Mesendoderm (in vitro differentiated cells): Measurements from ENCODE around the gene GALNTL6.

ENCODE experiments used
- DNase-seq: peaks from one replicate; pipeline ENCODE4 v3.0.0; 2013
- H2AK5ac ChIP-seq: 2 replicates; pipeline ENCODE4 v1.6.1; 2013; ENCODE audit warnings: low read length, inconsistent platforms
- H2BK120ac ChIP-seq: 2 replicates; pipeline ENCODE4 v1.6.1; 2013; ENCODE audit warnings: low read depth, mild to moderate bottlenecking, low read length, moderate library complexity, mixed read lengths
- H2BK15ac ChIP-seq: replicated peaks from 2 replicates; pipeline ENCODE4 v1.6.1; 2013; ENCODE audit warnings: low read depth, mild to moderate bottlenecking, moderate library complexity
- H2BK5ac ChIP-seq: 2 replicates; pipeline ENCODE4 v1.6.1; 2013; ENCODE audit warnings: low read length, inconsistent platforms
- H3K18ac ChIP-seq: 2 replicates; pipeline ENCODE4 v1.6.1; 2013; ENCODE audit warnings: mild to moderate bottlenecking, low read length, mixed read lengths
- H3K23ac ChIP-seq: one replicate; pipeline ENCODE4 v1.6.1; 2013; ENCODE audit warnings: low read length
- H3K27ac ChIP-seq: 2 replicates; pipeline ENCODE4 v1.5.1; 2013; ENCODE audit warnings: low read depth, mild to moderate bottlenecking, inconsistent platforms, low read length, moderate library complexity
- H3K27me3 ChIP-seq: 2 replicates; pipeline ENCODE4 v1.6.1; 2013; ENCODE audit warnings: low read length, control low read depth, mild to moderate bottlenecking, inconsistent platforms; ENCODE audit not compliant: insufficient read depth, poor library complexity
- H3K36me3 ChIP-seq: 2 replicates; pipeline ENCODE4 v1.6.1; 2013; ENCODE audit warnings: low read length, inconsistent platforms; ENCODE audit not compliant: control insufficient read depth, insufficient read depth
- H3K4ac ChIP-seq: one replicate; pipeline ENCODE4 v1.6.1; 2013; ENCODE audit warnings: low read depth, mild to moderate bottlenecking, low read length, moderate library complexity
- H3K4me1 ChIP-seq: 2 replicates; pipeline ENCODE4 v1.6.1; 2013; ENCODE audit warnings: low read depth, low read length, inconsistent platforms; ENCODE audit not compliant: control insufficient read depth
- H3K4me2 ChIP-seq: 2 replicates; pipeline ENCODE4 v1.6.1; 2013; ENCODE audit warnings: low read length
- H3K4me3 ChIP-seq: 2 replicates; pipeline ENCODE4 v1.5.1; 2013; ENCODE audit warnings: mild to moderate bottlenecking, low read length
- H3K56ac ChIP-seq: one replicate; pipeline ENCODE4 v1.6.1; 2013; ENCODE audit warnings: low read length
- H3K79me1 ChIP-seq: 2 replicates; pipeline ENCODE4 v1.6.1; 2013; ENCODE audit warnings: low read length, inconsistent platforms
- H3K79me2 ChIP-seq: 2 replicates; pipeline ENCODE4 v1.6.1; 2013; ENCODE audit warnings: mild to moderate bottlenecking, low read length; ENCODE audit not compliant: control insufficient read depth, insufficient read depth
- H3K9ac ChIP-seq: 2 replicates; pipeline ENCODE4 v1.6.1; 2013; ENCODE audit warnings: low read length, inconsistent platforms
- H4K5ac ChIP-seq: one replicate; pipeline ENCODE4 v1.6.1; 2013; ENCODE audit warnings: low read length
- H4K8ac ChIP-seq: one replicate; pipeline ENCODE4 v1.6.1; 2013; ENCODE audit warnings: low read depth, mild to moderate bottlenecking, control low read depth, low read length, moderate library complexity
- WGBS: extraction: QIAGEN DNeasy Blood & Tissue Kit; methylation state at CpG from one replicate; pipeline ENCODE4 v1.1.7; 2013; ENCODE audit warnings: low lambda C conversion rate, missing lambda C conversion rate; ENCODE audit not compliant: insufficient coverage; ENCODE audit errors: extremely low coverage; 5-methylcytosine and 5-hydroxymethylcytosine counted together

GALNTL6 gene

DNA sequence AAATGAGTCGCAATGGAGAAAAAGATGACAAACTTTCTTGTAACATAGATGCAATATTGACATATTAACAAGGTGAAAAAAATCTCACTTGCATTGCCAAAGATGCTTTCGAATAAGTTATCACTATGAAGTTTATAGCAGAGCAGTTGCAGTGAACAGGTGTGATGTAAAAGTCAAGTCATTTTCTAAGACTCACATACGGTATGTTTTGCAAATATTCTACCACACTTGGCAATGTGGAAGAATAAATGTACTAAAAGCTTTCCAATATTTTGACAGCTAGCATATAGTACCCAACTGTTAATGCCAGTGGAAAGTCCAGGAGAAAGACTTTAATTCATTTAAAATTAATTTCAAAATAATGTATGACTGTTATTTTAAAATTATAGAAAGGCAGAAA is 76.5 kb downstream of the GALNTL6 start:
- Histone ChIP-seq H3K9ac (no peak overlapping the region), H2AK5ac (no peak overlapping the region), H3K4me1 (no peaks in the 10 kb centered on the region), H3K79me1 (no peaks in the 10 kb centered on the region), H3K4me3 (no peak overlapping the region), H3K27ac (no peak overlapping the region), H4K5ac (no peak overlapping the region), H3K27me3 (no peaks in the 10 kb centered on the region), H2BK5ac (no peak overlapping the region), H3K23ac (no peak overlapping the region), H3K56ac (no peak overlapping the region), H3K79me2 (no peaks in the 10 kb centered on the region), H3K36me3 (no peaks in the 10 kb centered on the region), H2BK120ac (no peak overlapping the region), H3K18ac (no peak overlapping the region), H2BK15ac (no peak overlapping the region), H4K8ac (no peak overlapping the region), H3K4me2 (no peak overlapping the region), H3K4ac (no peak overlapping the region)
- DNase-seq = no peak
- WGBS = no CpG with 5 or more reads among the region's 3 CpGs

GRCh38 chr4:171891038-171891437 is 77.8 kb downstream of the GALNTL6 start:
- no peaks in the 10 kb centered on the region for H3K79me1 ChIP-seq
- H3K4ac ChIP-seq = no peak overlapping the region
- H3K27ac ChIP-seq = no peak overlapping the region
- no peaks in the 10 kb centered on the region for H3K79me2 ChIP-seq
- H4K8ac ChIP-seq = no peak overlapping the region
- no peak overlapping the region for H2BK5ac ChIP-seq
- H3K4me2 ChIP-seq = no peak overlapping the region
- H3K23ac ChIP-seq = no peak overlapping the region
- H2BK15ac ChIP-seq = no peak overlapping the region
- no peak overlapping the region for H3K4me3 ChIP-seq
- no peak overlapping the region for H2BK120ac ChIP-seq
- H3K9ac ChIP-seq = no peak overlapping the region
- H3K56ac ChIP-seq = no peak overlapping the region
- H3K27me3 ChIP-seq = no peaks in the 10 kb centered on the region
- no peaks in the 10 kb centered on the region for H3K36me3 ChIP-seq
- H3K18ac ChIP-seq = no peak overlapping the region
- H3K4me1 ChIP-seq = no peaks in the 10 kb centered on the region
- H2AK5ac ChIP-seq = no peak overlapping the region
- WGBS = no CpG with 5 or more reads among the region's 2 CpGs
- peak; percentile 5 for DNase-seq
- no peak overlapping the region for H4K5ac ChIP-seq

DNA sequence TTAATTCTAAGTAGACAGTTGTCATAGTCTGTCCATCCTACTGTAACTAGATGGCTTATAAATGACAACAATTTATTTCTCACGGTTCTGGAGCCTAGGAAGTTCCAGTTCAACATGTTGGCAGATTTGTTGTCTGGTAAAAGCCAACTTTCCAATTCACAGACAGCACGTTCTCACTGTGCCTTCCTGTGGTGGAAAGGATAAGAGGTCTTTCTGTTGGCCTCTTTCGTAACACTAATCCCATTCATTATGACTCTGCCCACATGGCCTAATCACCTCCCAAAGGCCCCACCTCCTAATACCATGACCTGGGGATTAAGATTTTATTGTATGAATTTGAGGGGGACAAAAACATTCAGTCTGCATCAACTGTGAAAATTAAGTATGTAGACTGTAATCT is 83.2 kb downstream of the GALNTL6 start:
- H3K4me2 ChIP-seq = no peak overlapping the region
- H3K27me3 ChIP-seq = no peaks in the 10 kb centered on the region
- WGBS = no CpG with 5 or more reads among the region's 3 CpGs
- no peak overlapping the region for H4K5ac ChIP-seq
- H3K4ac ChIP-seq = no peak overlapping the region
- no peak overlapping the region for H3K56ac ChIP-seq
- no peaks in the 10 kb centered on the region for H3K79me1 ChIP-seq
- H2AK5ac ChIP-seq = no peak overlapping the region
- H3K9ac ChIP-seq = no peak overlapping the region
- peak; percentile 40 for DNase-seq
- no peaks in the 10 kb centered on the region for H3K4me1 ChIP-seq
- H3K36me3 ChIP-seq = no peaks in the 10 kb centered on the region
- no peak overlapping the region for H3K4me3 ChIP-seq
- no peak overlapping the region for H2BK5ac ChIP-seq
- H2BK120ac ChIP-seq = no peak overlapping the region
- no peak overlapping the region for H3K27ac ChIP-seq
- H3K18ac ChIP-seq = no peak overlapping the region
- H4K8ac ChIP-seq = no peak overlapping the region
- H3K79me2 ChIP-seq = no peaks in the 10 kb centered on the region
- no peak overlapping the region for H2BK15ac ChIP-seq
- no peak overlapping the region for H3K23ac ChIP-seq

- Histone ChIP-seq H3K4ac (no peak overlapping the region), H3K18ac (no peak overlapping the region), H3K9ac (no peak overlapping the region), H3K4me2 (no peak overlapping the region), H4K5ac (no peak overlapping the region), H3K27me3 (no peaks in the 10 kb centered on the region), H4K8ac (no peak overlapping the region), H2BK15ac (no peak overlapping the region), H3K4me3 (no peak overlapping the region), H3K27ac (no peak overlapping the region), H3K4me1 (no peaks in the 10 kb centered on the region), H3K79me2 (no peaks in the 10 kb centered on the region), H3K36me3 (no peaks in the 10 kb centered on the region), H2BK120ac (no peak overlapping the region), H2BK5ac (no peak overlapping the region), H3K23ac (no peak overlapping the region), H2AK5ac (no peak overlapping the region), H3K56ac (no peak overlapping the region), H3K79me1 (no peaks in the 10 kb centered on the region)
- no peak for DNase-seq
- WGBS = no CpG with 5 or more reads among the region's 2 CpGs
These were observed 106.1 kb downstream of the GALNTL6 start for GRCh38 chr4:171919314-171919713.

DNA sequence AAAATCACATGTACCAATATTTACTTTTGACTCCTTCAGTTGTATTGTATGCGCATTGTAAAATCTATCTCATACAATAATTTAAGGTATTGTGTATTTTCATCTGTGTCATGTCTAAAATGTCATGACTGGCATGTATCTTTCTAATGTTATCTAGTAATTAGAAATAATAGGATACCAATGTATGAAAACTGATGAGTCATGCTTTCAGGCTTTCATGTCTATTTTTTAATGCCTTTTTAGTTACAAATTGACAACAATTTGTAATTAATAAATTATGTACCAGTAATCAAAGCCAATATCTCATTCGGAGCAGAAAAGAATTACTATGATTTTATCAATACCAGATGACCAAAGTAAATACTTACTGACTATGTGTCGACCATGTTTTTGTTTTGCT is 107.7 kb downstream of the GALNTL6 start:
- no peak for DNase-seq
- Histone ChIP-seq H3K4me2 (no peak overlapping the region), H3K23ac (no peak overlapping the region), H3K9ac (no peak overlapping the region), H4K5ac (no peak overlapping the region), H3K4me1 (no peaks in the 10 kb centered on the region), H3K79me1 (no peaks in the 10 kb centered on the region), H3K56ac (no peak overlapping the region), H4K8ac (no peak overlapping the region), H2BK120ac (no peak overlapping the region), H2BK15ac (no peak overlapping the region), H3K79me2 (no peaks in the 10 kb centered on the region), H3K4me3 (no peak overlapping the region), H2BK5ac (no peak overlapping the region), H3K4ac (no peak overlapping the region), H3K27me3 (no peaks in the 10 kb centered on the region), H3K27ac (no peak overlapping the region), H3K36me3 (no peaks in the 10 kb centered on the region), H2AK5ac (no peak overlapping the region), H3K18ac (no peak overlapping the region)
- WGBS = no CpG with 5 or more reads among the region's 3 CpGs

DNA sequence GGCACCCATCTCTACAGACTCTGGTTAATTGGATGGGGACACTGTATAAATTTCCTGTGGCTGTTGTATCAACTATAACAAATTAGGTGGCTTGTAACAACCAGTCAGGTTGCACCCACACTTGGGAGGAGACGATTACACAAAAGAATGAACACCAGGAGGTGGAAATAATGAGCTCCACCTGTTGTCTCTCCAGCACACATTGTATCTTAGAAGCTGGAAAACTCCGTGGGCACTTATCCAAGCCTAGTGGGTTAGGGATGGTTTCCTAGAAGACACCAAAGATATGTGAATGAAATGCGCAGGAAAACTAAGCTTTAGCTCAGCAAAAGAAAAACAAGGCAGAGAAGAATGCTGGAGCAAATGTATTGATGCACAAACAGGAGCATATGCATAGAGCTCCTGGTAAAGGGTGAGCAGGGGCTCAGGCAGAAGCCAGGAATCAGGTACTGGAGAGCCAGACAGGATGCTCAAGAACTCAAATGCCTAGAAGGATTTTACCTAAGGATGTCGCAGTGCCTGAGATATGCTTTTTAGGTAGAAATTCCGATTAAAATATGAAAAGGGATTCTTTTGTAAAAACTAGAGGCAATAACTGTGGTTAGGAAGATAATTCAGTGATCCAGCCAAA is 111.7 kb downstream of the GALNTL6 start:
- Histone ChIP-seq H2BK120ac (no peak overlapping the region), H3K36me3 (no peaks in the 10 kb centered on the region), H2BK5ac (no peak overlapping the region), H4K8ac (no peak overlapping the region), H3K4me2 (no peak overlapping the region), H3K27ac (no peak overlapping the region), H3K23ac (no peak overlapping the region), H3K18ac (no peak overlapping the region), H2AK5ac (no peak overlapping the region), H3K79me2 (no peaks in the 10 kb centered on the region), H2BK15ac (no peak overlapping the region), H4K5ac (no peak overlapping the region), H3K9ac (no peak overlapping the region), H3K56ac (no peak overlapping the region), H3K27me3 (no peaks in the 10 kb centered on the region), H3K4me1 (no peaks in the 10 kb centered on the region), H3K4ac (no peak overlapping the region), H3K79me1 (no peaks in the 10 kb centered on the region), H3K4me3 (no peak overlapping the region)
- WGBS = no CpG with 5 or more reads among the region's 5 CpGs
- peak; percentile 5 for DNase-seq
